H1 (cell line): Measurements from ENCODE around the gene ZBTB34. TPM values are rescaled to one million over a fixed set of nuclear protein-coding genes. Genes with fewer than 3 reads are reported as not detected.
"Not testable (repeated sequence)": the region's sequence is repeated elsewhere in the genome, so short reads cannot be mapped to it uniquely, and the experiment has no call there.

Source experiments
- CTCF ChIA-PET: fragments of 300-600 bp; sonication (Branson Sonifier 250); formaldehyde crosslinking; loops from one replicate; lab custom pipeline; 2021; ENCODE audit not compliant: partially characterized antibody; lab: Charles Lee
- POLR2A ChIA-PET: fragments of 300-600 bp; sonication (Branson Sonifier 250); formaldehyde crosslinking; loops from one replicate; lab custom pipeline; 2021; ENCODE audit warnings: inconsistent platforms; ENCODE audit not compliant: partially characterized antibody; lab: Charles Lee
- DNase-seq, 2 experiments: peaks; one replicate each; pipeline versions ENCODE4 v3.0.0 to v3.0.0-alpha.2; 2010 to 2022; ENCODE audit warnings: low spot score in 2 of 2, low read depth in 1 of 2, mixed read lengths in 1 of 2
- FAIRE-seq: peaks from 2 replicates; lab custom pipeline; 2011; peaks lifted over from hg19 to GRCh38; lab: Jason Lieb, UNC
- H2AFZ ChIP-seq: 2 replicates; pipeline ENCODE4 v1.8.1; 2012; ENCODE audit warnings: low read length, inconsistent platforms
- H2AK5ac ChIP-seq: 2 replicates; pipeline ENCODE4 v1.6.1; 2013; ENCODE audit warnings: low read depth, low read length
- H2BK120ac ChIP-seq: replicated peaks from 2 replicates; pipeline ENCODE3; 2013; ENCODE audit warnings: low read depth, low read length, inconsistent platforms
- H2BK12ac ChIP-seq: 2 replicates; pipeline ENCODE4 v1.6.1; 2013; ENCODE audit warnings: low read depth, low read length
- H2BK15ac ChIP-seq: 2 replicates; pipeline ENCODE4 v1.6.1; 2013; ENCODE audit warnings: low read length
- H2BK20ac ChIP-seq: 2 replicates; pipeline ENCODE4 v1.6.1; 2013; ENCODE audit warnings: low read length
- H2BK5ac ChIP-seq: 2 replicates; pipeline ENCODE4 v1.6.1; 2013; ENCODE audit warnings: low read depth, low read length
- H3K14ac ChIP-seq: 2 replicates; pipeline ENCODE4 v1.6.1; 2013; ENCODE audit warnings: inconsistent platforms; ENCODE audit not compliant: insufficient read length
- H3K18ac ChIP-seq: 2 replicates; pipeline ENCODE4 v1.6.1; 2013; ENCODE audit warnings: low read length; ENCODE audit errors: extremely low read depth
- H3K23ac ChIP-seq: 2 replicates; pipeline ENCODE4 v1.6.1; 2013; ENCODE audit warnings: inconsistent platforms; ENCODE audit not compliant: insufficient read length
- H3K23me2 ChIP-seq: 2 replicates; pipeline ENCODE4 v1.6.1; 2013; ENCODE audit warnings: low read depth, low read length
- H3K27ac ChIP-seq: 2 replicates; pipeline ENCODE4 v1.6.1; 2011; ENCODE audit warnings: low read depth, low read length, inconsistent platforms
- H3K27me3 ChIP-seq, 4 experiments: replicated peaks in 1 of 4; 1 replicate in 1 of 4; 2 replicates in 3 of 4; pipeline versions ENCODE4 v1.6.1 to v1.8.1; 2011 to 2013; ENCODE audit warnings: low read length in 3 of 4, mild to moderate bottlenecking in 3 of 4, inconsistent platforms in 2 of 4, mixed read lengths in 2 of 4, moderate library complexity in 1 of 4; ENCODE audit not compliant: control insufficient read depth in 3 of 4, insufficient read depth in 3 of 4; ENCODE audit errors: extremely low read depth in 1 of 4
- H3K36me3 ChIP-seq, 4 experiments: 2 replicates each; pipeline versions ENCODE4 v1.6.1 to v1.8.1; 2011 to 2013; ENCODE audit warnings: mild to moderate bottlenecking in 4 of 4, low read length in 3 of 4, moderate library complexity in 2 of 4, control low read depth in 1 of 4, inconsistent platforms in 1 of 4; ENCODE audit not compliant: insufficient read depth in 4 of 4, control insufficient read depth in 2 of 4
- H3K4ac ChIP-seq: replicated peaks from 2 replicates; pipeline ENCODE3; 2013; ENCODE audit warnings: low read length, low read depth, mixed read lengths, inconsistent platforms; ENCODE audit not compliant: insufficient read length
- H3K4me1 ChIP-seq, 4 experiments: replicated peaks in 1 of 4; 1 replicate in 1 of 4; 2 replicates in 3 of 4; pipeline versions ENCODE4 v1.6.1 to v1.8.1; 2011 to 2013; ENCODE audit warnings: low read length in 3 of 4, inconsistent platforms in 2 of 4, mixed read lengths in 1 of 4; ENCODE audit not compliant: insufficient read depth in 4 of 4, control insufficient read depth in 3 of 4
- H3K4me2 ChIP-seq, 2 experiments: 2 replicates each; pipeline versions ENCODE4 v1.6.1 to v1.8.1; 2011 to 2013; ENCODE audit warnings: low read depth in 2 of 2, low read length in 2 of 2, control low read depth in 1 of 2, inconsistent platforms in 1 of 2, mild to moderate bottlenecking in 1 of 2; ENCODE audit not compliant: insufficient read depth in 1 of 2
- H3K4me3 ChIP-seq, 4 experiments: fragments of 200-600, 300-600 bp in 1 of 4; sonication (generic), shearing (Covaris generic), sonication (Bioruptor Twin) in 1 of 4; 2 replicates each; pipeline versions ENCODE4 v1.5.1 to v1.8.1; 2011 to 2016; ENCODE audit warnings: low read length in 4 of 4, low read depth in 3 of 4, control low read depth in 2 of 4, inconsistent platforms in 2 of 4, mild to moderate bottlenecking in 2 of 4, mixed read lengths in 1 of 4, moderate library complexity in 1 of 4; ENCODE audit not compliant: insufficient read depth in 2 of 4; ENCODE audit errors: extremely low read depth in 1 of 4
- H3K56ac ChIP-seq: replicated peaks from 2 replicates; pipeline ENCODE3; 2013; ENCODE audit warnings: low read depth, mild to moderate bottlenecking, mixed read lengths, low read length, inconsistent platforms; ENCODE audit not compliant: insufficient read length
- H3K79me1 ChIP-seq: 2 replicates; pipeline ENCODE4 v1.6.1; 2013; ENCODE audit warnings: low read depth, low read length, control low read depth
- H3K79me2 ChIP-seq, 2 experiments: 2 replicates each; pipeline versions ENCODE4 v1.6.1 to v1.8.1; 2012 to 2013; ENCODE audit warnings: low read length in 2 of 2, mild to moderate bottlenecking in 2 of 2, inconsistent platforms in 1 of 2; ENCODE audit not compliant: insufficient read depth in 2 of 2, control insufficient read depth in 1 of 2
- H3K9ac ChIP-seq, 4 experiments: replicated peaks in 1 of 4; 1 replicate in 1 of 4; 2 replicates in 3 of 4; pipeline versions ENCODE4 v1.6.1 to v1.8.1; 2011 to 2013; ENCODE audit warnings: low read depth in 3 of 4, low read length in 3 of 4, control low read depth in 2 of 4, mild to moderate bottlenecking in 2 of 4, moderate library complexity in 2 of 4, inconsistent platforms in 1 of 4; ENCODE audit errors: extremely low read depth in 1 of 4
- H3K9me3 ChIP-seq, 2 experiments: 2 replicates each; pipeline versions ENCODE4 v1.6.1 to v1.8.1; 2012 to 2013; ENCODE audit warnings: mild to moderate bottlenecking in 2 of 2, moderate library complexity in 2 of 2, control low read depth in 1 of 2, inconsistent platforms in 1 of 2, low read depth in 1 of 2, low read length in 1 of 2, mixed read lengths in 1 of 2; ENCODE audit not compliant: insufficient read depth in 2 of 2
- H4K20me1 ChIP-seq, 2 experiments: replicated peaks in 1 of 2; 2 replicates each; pipeline versions ENCODE3 to v1.8.1; 2011 to 2013; ENCODE audit warnings: inconsistent platforms in 2 of 2, low read length in 2 of 2, mild to moderate bottlenecking in 1 of 2; ENCODE audit not compliant: insufficient read depth in 2 of 2, control insufficient read depth in 1 of 2
- H4K5ac ChIP-seq: 2 replicates; pipeline ENCODE4 v1.6.1; 2013; ENCODE audit warnings: low read length, low read depth, mixed read lengths, inconsistent platforms; ENCODE audit not compliant: insufficient read length
- H4K8ac ChIP-seq: 2 replicates; pipeline ENCODE4 v1.8.0; 2013; ENCODE audit warnings: mild to moderate bottlenecking, moderate library complexity, low read length, inconsistent platforms; ENCODE audit not compliant: insufficient read depth; ENCODE audit errors: extremely low read depth
- H4K91ac ChIP-seq: replicated peaks from 2 replicates; pipeline ENCODE3; 2013; ENCODE audit warnings: low read length, mixed read lengths, inconsistent platforms; ENCODE audit not compliant: insufficient read length
- WGBS, 2 experiments: shearing (Covaris generic) in 1 of 2; methylation state at CpG; one replicate each; pipeline versions ENCODE4 v1.1.6 to v1.1.7; 2013 to 2015; ENCODE audit warnings: low lambda C conversion rate in 2 of 2, mixed read lengths in 2 of 2, inconsistent platforms in 1 of 2, low coverage in 1 of 2, missing lambda C conversion rate in 1 of 2; ENCODE audit not compliant: insufficient replicate concordance in 2 of 2, insufficient coverage in 1 of 2, insufficient read length in 1 of 2; ENCODE audit errors: extremely low coverage in 1 of 2, missing lambda C conversion rate in 1 of 2; 5-methylcytosine and 5-hydroxymethylcytosine counted together
- polyA plus RNA-seq, 7 experiments: library from polyadenylated mRNA; depleted of rRNA in 3 of 7; stranded (reverse) in 5 of 7; unstranded in 2 of 7; fragments of >200 nt in 5 of 7; fragments of 200-250 nt in 2 of 7; gene quantifications; 1 replicate in 5 of 7; 2 replicates in 1 of 7; 4 replicates in 1 of 7; pipeline versions ENCODE4 v1.2.1 to v1.2.3, GENCODE V29; 2011 to 2013; ENCODE audit warnings: missing spikeins in 2 of 7, mixed read lengths in 2 of 7
- total RNA-seq: library from RNA; stranded (reverse); fragmentation: NEBNext Ultra II Directional; extraction: Animal tissue kit (Norgen Biotek cat#: 25700); gene quantifications from 2 replicates; pipeline ENCODE4 v1.2.1, GENCODE V29; 2021

The ZBTB34 gene
- total and polyA plus RNA-seq, 2 of the 8 experiments (the other 6 are each of a cell fraction or from before 2014, with no cell fraction given) = 8.2 to 15.9 TPM

DNA sequence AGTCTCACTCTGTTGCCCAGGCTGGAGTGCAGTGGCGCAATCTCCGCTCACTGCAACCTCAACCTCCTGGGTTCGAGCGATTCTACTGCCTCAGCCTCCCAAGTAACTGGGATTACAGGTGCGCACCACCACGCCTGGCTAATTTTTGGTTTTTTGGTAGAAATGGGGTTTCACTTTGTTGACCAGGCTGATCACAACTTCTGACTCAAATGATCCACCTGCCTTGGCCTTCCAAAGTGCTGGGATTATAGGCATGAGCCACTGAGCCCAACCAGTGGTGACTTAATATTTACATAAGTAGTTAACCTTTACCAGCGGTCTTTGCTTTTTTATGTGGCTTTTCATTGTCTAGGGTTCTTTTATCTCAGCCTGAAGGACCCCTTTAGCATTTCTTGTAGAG, 36.4 kb upstream of the ZBTB34 start:
- H3K36me3 ChIP-seq, H2BK12ac ChIP-seq, H3K4me1 ChIP-seq, H4K91ac ChIP-seq, H3K27ac ChIP-seq, H3K79me1 ChIP-seq, H3K23ac ChIP-seq, H3K9me3 ChIP-seq, CTCF ChIA-PET, FAIRE-seq, H3K27me3 ChIP-seq, H2BK20ac ChIP-seq, H3K14ac ChIP-seq, DNase-seq, H3K4me3 ChIP-seq, H2AK5ac ChIP-seq, H4K5ac ChIP-seq, H2BK15ac ChIP-seq, H3K4ac ChIP-seq, H2AFZ ChIP-seq, H3K23me2 ChIP-seq, H4K8ac ChIP-seq, H2BK5ac ChIP-seq, H4K20me1 ChIP-seq, H2BK120ac ChIP-seq, H3K4me2 ChIP-seq, H3K9ac ChIP-seq, H3K56ac ChIP-seq, H3K18ac ChIP-seq: not testable (repeated sequence)
- WGBS, 2 experiments = 97% methylated on average over 7 of the region's 7 CpGs; no CpG with 5 or more reads in 1 of the 2 experiments
- POLR2A ChIA-PET = interaction anchor here (0.6 kb wide), 1 partner anchor 442 kb away, joined by 3 read pairs; no protein-coding TSS in a partner anchor
- peaks cover 0 to 18% of the 10 kb centered on the region in 2 experiments; a peak in 1 of 4 replicates for H3K79me2 ChIP-seq
